Stimulated activated CD4-positive, alpha-beta T cell treated with anti-CD3 and anti-CD28 coated beads, Interleukin-12 subunit alpha, Interleukin-12 subunit beta, amount 100 ng/mL, for 24 hours (primary cell): ENCODE measurements around the gene EGFL8.
"Not testable (repeated sequence)": the region's sequence is repeated elsewhere in the genome, so short reads cannot be mapped to it uniquely, and the experiment has no call there.

Source experiments
- DNase-seq, 2 experiments: peaks; one replicate each; pipeline ENCODE4 v3.0.0-alpha.2; 2020; ENCODE audit warnings: low read depth in 2 of 2

Gene EGFL8

GRCh38 chr6:32164295-32164694, at the start of gene EGFL8:
TSS of gene EGFL8 (plus strand) at chr6:32164595. CDS start at chr6:32166166, 1,571 bp downstream.
- no peak for DNase-seq

GRCh38 chr6:32114796-32115195, 49.6 kb upstream of the EGFL8 start:
- no peak for DNase-seq

DNA sequence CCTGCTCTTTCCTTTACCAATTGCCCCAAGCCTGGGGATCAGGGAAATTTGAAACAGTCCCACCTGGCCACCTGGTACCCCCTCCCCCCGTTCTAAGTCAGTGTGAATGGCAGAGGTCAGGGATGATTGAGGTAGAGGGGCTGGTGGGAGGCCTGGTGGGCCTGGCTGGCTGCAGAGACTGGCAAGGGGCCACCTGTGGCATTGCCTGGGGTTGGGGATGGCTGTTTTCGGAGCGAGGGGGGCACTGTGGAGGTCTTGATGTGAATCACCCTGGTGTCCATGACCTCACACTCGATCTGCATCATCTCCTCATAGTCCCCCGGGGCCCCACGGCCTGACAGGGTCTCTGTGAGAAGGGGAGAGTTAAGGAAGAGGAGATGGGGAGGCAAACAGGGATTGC, 48.8 kb upstream of the EGFL8 start:
- no peak for DNase-seq

DNA sequence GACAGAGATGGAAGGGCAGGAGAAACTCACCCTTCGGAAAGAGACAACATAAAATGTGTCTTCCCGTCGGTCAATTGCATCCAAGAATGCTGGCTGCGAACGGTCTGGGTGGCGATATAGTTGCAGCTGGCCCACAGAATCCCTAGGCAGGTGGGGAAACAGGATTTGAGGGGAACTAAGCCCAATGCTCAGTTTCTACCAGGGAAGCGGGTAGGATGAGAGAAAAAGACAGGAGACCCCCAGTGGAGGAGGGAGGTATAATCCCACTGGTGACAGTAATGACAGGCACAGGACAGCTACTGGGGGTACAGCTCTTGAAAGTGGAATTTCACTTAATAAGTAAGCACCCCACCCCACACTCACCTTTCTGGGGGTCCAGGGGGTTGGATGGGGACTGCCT, 47.7 kb upstream of the EGFL8 start:
- DNase-seq = no peak

DNA sequence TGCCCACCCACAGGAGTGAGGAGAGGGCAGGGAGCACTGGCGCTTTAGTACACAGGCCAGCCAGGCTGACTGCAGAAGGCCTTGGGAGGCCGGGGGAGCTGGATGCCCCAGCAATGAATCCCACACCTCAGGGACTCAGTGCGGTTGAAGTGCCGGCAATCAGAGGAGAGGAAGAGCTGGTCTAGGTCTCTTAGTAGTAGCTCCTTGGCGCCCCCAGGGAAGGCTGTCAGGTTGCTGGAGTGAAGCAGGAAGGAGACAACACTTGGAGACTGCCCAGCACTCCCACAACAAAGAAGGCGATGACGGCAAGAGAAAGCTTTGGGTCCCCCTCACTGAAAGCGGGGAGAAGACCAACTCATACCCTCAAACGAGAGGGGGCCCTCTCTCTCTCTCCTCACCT, 46.9 kb upstream of the EGFL8 start:
- DNase-seq = no peak

DNA sequence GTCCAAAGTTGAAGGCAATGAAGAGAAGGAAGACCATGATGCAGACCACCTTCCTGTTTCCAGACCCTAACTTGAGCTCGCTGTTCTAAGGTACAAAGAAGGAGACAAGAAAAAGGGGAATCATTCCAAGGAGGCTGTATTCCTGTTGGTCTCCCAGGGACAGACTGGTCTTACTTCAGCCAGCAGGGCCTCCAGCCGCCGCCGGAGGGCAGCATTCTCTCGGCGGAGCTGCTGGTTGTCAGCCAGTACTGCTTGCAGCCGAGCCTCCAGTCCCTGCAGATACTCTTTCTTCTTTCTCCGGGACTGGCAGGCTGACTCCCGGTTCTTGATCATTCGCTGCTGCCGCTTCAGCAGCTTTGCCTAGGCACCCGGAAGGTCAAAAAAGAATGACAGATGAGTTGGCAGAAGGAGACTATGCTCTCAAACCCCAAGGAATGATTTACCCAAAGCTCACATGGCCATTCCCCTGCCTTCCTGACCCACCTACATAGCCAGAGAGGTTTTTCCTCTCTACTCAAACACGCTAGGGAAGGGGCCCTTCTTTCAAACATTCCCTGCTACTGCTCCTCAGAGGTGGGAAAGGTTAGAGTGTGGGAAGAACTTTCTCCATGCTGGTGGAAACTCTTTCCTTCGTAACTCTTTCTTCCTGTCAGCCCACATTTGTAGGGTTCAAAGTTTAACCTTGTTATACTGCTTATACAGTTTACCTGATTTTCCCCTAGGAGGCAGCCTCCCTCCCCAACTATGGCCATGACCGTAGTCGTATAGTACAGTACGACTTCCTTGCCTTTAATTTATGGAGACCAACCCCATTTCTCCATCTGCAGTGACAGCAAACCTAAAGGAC, 45.4 kb upstream of the EGFL8 start:
- DNase-seq = peak; percentile 41 to 57

DNA sequence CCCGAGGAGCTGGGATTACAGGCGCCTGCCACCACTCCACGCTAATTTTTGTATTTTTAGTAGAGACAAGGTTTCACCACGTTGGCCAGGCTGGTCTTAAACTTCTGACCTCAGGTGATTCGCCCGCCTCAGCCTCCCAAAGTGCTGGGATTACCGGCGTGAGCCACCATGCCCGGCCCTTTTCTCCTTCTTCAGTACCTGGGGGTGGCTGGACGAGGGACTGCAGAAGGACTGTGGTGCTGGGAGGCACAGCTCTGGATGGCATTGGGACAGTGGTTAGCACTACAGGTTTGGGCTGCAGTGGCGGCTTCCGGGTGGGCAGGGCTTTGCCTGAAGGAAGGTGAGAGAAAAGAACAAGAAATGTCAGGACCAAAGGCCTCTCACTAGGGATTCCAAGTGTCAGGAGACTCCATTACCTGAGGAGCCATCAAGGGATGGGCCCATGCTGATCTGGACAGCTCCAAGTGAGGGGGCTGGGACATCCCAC, 43.8 kb upstream of the EGFL8 start:
- no peak for DNase-seq

GRCh38 chr6:32123681-32124080, 40.7 kb upstream of the EGFL8 start:
- DNase-seq = no peak

DNA sequence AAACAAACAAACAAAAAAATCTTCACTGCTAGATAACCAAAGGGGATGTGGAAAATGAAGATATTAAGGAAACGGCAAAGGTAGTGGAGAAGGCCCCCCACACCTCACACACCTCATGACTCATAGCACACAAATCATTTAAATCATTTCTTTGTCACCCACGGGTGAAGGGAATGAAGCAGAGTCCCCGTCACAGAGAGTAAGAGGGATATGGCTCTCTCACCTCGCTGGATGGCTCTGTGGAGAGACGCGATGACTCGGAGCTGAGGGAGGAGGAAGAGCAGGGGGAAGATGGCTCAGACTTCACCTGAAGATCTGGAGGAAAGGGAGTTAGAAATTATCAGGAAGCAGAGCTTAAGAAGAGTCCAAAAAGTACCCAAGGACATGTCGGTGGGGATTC, 37.5 kb upstream of the EGFL8 start:
- no peak for DNase-seq

DNA sequence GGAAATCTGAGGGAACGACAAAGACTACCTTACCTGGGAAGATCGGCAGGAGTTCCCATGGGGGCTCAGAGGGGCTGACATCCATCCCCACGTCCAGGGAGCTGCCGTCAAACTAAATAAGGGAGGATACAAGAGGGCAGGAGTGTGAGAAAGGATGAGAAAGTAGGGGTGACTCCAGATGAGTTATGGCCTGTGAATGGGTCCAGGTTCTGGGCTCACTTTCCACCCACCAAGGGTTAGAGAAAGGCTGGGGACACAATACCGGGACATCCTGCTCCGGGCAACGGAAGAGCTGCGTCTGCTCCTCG, 37.0 kb upstream of the EGFL8 start:
- no peak for DNase-seq

GRCh38 chr6:32127717-32128592, 36.4 kb upstream of the EGFL8 start, which contains the start of gene ATF6B:
TSS of gene ATF6B (minus strand) at chr6:32128246. CDS start at chr6:32128207, 39 bp downstream.
- peak; percentile 93 to 95 for DNase-seq

GRCh38 chr6:32128751-32129296, 35.6 kb upstream of the EGFL8 start:
- no peak for DNase-seq

DNA sequence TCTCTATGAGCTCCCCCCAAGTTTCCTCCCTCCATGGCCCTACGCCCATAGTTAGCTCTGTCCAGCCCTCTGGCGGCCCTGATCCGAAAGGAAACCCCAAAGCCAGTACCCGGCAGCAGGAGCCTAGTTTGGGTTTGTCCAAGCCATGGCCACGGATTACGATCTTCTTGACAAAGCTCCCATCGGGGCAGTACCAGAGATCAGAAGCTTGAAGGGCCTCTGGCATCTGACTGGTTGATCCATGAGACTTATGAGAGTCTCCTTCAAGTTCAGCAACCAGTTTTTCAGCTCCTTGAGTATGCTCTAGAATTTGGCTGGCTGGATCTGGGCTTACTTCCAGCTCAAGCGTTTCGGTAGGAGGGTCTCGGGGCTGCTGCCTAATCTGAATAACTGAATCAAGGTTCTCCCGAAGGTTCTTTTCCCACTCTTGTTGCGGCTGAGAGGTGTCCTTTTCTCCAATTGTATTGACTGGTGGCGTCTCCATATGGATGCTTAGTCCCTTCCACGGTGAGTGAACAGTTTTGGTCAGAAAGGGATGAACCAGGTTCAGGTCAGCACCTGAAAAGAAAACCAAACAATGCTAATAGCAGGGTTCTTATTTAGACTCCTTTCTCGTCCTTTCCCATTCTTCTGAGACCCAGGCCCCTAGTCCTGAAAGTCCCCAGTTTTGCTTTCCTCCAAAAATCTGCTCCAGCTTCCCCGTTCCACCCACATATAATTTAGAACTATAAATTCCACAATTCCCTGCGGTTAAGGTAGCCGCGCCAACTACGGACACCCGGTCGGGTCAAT, 34.9 kb upstream of the EGFL8 start:
- no peak for DNase-seq

DNA sequence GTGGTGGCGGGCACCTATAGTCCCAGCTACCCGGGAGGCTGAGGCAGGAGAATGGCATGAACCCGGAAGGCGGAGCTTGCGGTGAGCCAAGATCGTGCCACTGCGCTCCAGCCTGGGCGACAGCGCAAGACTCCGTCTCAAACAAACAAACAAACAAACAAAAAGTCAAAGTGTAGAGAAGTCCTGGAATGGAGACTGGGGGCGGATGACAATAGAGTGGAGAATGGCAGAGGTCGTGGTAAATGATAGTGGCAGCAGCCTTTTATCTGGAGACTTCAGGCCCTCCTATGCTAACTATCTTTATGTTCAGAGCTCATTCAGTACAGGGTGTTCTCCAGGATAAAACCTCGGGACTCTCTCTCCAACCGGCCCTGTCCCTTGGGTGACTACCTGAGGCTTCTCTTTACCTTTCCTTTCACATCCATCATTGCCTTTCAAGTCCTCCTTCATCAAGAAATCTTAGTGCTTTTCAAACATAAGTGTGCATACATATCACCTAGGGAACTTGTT, 32.9 kb upstream of the EGFL8 start:
- no peak for DNase-seq

- DNase-seq = no peak
Observed at GRCh38 chr6:32132110-32132509, 32.3 kb upstream of the EGFL8 start.

DNA sequence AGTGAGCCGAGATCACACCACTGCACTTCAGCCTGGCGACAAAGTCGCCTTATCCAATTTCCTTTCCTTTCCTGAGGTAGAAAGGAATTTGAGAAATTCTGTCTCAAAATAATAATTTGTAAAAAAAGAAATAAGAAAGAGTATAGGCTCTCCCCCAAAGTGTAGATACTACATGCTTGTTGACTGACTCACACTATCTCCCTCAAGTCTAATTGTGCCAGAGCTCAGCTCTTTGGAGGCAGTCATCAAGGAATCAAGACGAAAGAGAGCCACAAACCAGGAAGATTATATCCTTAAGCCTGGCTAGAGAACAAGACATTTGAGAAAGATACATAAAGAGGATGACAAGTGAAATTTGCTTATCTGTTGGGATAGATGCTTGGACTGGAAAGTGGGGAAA, 30.6 kb upstream of the EGFL8 start:
- DNase-seq = no peak

- DNase-seq = no peak
Observed at GRCh38 chr6:32137454-32137853, 26.9 kb upstream of the EGFL8 start.

GRCh38 chr6:32139590-32139989, 24.8 kb upstream of the EGFL8 start:
- no peak for DNase-seq

DNA sequence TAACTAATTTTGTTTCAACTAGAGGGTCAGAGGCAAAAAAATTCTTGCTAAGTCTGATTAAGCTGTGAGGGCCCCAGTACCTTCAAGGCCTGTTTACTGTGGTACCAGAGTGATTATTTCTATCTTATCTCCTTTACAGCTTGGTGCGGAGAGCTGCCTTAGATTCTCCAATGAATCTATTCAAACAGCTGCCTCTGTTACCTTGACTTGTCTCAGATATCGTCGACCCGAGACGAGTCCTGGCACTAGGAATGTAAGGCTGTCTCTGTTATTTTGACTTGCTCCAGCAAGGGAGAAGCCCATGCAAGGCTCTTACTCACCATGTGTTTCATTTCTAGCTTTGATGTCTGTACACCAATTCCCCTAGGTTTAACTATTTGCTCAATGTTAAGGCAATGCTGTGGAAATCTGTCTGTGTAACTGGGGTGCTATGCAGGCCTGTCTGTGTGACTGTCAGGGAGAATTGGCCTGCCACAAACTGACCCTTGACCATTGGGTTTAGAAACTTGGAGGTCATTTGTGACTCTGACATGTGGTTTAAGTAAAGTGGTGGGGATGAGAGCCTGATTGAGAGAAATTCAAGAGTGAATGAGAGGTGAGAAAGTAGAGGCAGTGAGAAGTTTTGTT, 23.9 kb upstream of the EGFL8 start:
- no peak for DNase-seq

DNA sequence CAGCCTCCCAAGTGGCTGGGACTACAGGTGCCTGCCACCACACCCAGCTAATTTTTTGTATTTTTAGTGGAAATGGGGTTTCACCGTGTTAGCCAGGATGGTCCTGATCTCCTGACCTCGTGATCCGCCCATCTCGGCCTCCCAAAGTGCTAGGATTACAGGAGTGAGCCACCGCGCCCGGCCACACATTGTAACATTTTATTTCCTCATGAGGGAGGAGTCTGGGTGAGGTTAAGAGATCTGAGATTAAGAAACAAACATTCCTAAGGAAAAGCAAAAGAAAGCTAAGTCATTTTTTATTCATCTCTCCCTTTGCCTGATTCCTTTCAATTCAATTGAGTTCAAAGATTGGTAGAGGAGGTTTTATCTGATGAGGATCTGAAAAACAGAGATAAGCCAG, 20.2 kb upstream of the EGFL8 start:
- not testable (repeated sequence) for DNase-seq

- DNase-seq = no peak
Observed at GRCh38 chr6:32146287-32146686, 18.1 kb upstream of the EGFL8 start.
